LNCAP (cell line): Measurements from ENCODE around the gene CDKN2AIP.

Source experiments
- TF ChIP-seq, protein P1 (sequence below): fragments of 450-650 bp; IDR thresholded peaks from 2 replicates; pipeline ENCODE4 v1.5.1; 2017; ENCODE audit warnings: mild to moderate bottlenecking

Gene CDKN2AIP

DNA sequence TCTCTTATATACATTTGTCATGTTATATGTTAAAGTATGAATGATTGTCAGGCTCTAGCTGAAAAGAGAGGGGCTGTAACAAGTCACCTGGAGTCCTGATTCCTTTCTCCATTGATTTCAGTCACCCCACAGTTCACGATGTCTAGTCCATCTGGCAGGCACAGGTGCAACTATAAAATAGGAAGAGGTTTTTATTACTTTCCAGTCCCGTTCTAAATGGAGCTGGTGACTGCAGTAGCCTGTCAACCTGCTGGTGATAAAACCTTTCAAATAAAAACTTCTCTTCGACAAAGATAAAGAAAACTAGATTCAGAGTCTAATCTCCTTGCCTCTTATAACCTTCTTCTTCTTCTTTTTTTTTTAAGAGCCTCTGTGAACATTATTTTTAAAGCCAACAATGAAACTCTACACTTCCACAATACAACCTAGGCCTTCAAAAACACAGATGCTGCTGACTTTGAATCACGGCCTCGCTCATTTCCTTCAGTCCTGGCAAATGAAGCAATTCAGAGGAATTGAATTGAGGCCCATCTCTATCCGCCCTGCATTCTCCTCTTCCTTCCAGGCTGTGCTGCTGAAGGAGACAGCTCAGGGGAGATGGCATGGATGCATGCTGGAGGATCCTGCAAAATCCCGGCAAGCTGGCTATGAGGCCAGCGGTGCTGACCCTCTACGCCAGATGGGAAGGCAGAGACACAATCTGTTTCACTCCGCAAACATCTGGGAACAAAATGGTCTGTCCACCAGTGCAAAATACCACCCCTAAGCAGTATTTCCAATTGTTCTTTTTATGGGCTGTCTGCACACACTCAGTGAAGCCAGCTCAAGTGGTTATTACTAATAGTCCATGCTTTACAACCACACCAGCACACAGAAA, 27.3 kb upstream of the CDKN2AIP start:
- TF ChIP-seq, protein P1, sequence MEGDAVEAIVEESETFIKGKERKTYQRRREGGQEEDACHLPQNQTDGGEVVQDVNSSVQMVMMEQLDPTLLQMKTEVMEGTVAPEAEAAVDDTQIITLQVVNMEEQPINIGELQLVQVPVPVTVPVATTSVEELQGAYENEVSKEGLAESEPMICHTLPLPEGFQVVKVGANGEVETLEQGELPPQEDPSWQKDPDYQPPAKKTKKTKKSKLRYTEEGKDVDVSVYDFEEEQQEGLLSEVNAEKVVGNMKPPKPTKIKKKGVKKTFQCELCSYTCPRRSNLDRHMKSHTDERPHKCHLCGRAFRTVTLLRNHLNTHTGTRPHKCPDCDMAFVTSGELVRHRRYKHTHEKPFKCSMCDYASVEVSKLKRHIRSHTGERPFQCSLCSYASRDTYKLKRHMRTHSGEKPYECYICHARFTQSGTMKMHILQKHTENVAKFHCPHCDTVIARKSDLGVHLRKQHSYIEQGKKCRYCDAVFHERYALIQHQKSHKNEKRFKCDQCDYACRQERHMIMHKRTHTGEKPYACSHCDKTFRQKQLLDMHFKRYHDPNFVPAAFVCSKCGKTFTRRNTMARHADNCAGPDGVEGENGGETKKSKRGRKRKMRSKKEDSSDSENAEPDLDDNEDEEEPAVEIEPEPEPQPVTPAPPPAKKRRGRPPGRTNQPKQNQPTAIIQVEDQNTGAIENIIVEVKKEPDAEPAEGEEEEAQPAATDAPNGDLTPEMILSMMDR = no peak

DNA sequence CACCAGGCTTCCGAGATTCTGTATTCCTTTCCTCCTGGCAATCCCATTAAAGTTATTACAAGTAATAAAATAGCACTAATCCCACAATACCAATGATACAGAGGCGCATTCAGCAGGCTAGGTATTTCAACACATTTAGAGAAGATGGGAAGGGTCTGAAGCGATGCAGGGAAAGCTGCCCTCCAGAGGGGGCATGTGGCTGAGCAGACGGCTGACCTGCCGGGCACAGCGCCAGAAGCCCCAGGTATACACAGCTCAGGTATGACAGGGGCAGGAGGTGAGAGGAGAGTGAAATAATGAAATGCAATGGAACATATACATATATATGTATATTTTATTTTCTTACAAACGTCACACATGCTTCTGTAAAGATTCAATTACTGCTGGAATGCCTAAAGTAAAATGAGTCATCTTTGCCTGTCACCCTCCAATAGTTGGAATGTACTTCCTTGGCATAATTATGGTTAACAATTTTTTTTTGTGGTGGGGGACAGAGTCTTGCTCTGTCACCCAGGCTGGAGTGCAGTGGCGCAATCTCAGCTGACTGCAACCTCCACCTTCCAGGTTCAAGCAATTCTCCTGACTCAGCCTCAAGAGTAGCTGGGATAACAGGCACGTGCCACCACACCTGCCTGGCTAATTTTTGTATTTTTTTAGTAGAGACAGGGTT, 21.3 kb upstream of the CDKN2AIP start:
- TF ChIP-seq, protein P1 = no peak

DNA sequence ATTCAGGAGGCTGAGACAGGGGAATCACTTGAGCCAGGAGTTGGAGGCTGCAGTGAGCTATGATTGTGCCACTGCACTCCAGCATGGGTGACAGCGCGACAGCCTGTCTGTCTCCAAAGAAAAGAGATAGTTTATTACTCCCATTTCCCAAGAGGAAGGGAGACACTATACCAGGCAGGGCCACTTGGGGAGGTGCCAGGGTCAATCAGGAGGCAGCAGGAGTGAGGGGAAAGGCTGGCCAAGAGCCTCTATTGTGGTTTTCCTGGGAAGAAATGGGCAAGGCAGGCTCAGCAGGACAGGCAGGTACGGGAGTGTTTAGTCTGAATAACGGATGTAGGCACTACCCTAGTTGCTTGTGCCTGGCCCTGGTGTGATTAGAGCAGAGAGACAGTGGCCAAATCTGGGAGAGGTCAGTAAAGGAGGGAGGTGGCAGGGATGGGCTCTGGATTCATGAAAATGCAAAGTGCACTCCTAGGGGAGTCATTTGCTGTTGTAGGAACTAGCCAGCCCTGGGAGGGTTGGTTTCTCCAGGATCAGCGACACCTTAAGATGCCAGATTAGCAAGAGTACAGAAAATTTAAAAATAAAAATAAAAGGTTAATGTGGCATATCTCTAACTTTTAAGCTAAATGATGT, 20.2 kb upstream of the CDKN2AIP start:
- TF ChIP-seq, protein P1 = no peak

DNA sequence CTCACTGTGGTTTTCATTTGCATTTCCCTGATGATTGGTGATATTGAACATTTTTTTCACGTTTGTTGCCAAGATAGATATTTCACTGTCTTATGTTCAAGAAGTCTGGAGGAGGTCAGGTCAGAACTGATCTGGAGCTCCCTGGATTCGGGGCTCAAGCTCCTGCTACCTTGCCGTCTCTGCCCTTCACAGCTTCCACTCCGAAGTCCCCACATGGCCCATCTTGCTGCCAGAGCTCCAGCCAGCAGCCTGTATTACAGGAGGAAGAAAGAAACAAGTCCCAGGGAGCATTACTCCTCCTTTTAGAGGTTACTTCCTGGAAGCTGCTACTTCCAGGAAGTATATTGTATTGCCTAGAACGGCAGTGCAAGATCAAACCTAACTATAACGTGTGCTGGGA, 17.9 kb upstream of the CDKN2AIP start:
- TF ChIP-seq, protein P1 = no peak

DNA sequence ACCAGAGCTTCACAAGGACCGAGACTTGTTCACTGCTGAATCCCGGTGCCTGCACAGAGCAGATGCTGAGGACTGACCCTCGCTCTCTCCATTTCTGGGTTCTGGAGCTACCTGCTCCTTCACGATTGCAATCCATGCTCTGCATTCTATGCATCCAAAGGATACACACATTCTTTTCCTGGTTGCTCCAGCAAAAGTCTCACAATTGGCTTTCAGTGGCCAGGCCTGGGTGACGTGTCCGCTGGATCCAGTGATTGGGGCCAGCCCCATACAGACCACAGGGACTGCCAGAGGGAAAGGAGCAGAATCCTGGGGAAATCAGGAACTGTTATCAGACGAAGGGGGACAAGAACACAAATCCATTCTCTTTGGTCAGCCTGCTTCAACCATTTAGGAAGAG, 14.9 kb upstream of the CDKN2AIP start:
- TF ChIP-seq, protein P1 = no peak

DNA sequence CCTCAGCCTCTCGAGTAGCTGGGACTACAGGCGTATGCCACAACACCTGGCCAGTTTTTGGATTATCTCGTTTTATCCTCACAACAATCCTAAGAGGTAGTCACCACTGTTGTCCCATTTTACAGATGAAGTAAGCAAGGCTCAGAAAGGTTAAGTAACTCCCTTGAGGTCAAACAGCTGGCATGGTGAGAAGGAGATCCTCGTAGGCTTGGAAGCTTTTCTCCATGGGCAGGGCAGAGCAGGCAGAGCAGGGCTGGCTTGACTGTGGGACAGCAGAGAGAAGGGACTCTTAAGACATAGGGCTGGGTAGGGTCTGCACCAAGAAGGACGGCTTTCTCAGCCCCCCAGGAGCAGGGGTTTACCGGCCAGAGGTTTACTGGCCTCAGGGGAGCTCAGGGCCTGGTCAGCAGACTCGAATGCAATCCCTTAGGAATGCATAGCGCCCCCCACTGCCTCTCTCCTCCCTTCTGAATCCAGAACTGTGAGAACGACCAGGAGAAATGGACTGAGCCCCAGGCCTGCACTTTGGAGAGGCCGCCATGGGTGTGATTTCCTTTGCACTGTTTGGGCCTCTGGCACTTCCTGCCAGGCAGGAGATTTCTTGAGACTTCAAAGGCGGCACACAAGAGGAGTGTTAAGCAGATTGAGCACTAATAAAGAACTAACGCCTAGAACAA, 14.0 kb upstream of the CDKN2AIP start:
- TF ChIP-seq, protein P1 = no peak

DNA sequence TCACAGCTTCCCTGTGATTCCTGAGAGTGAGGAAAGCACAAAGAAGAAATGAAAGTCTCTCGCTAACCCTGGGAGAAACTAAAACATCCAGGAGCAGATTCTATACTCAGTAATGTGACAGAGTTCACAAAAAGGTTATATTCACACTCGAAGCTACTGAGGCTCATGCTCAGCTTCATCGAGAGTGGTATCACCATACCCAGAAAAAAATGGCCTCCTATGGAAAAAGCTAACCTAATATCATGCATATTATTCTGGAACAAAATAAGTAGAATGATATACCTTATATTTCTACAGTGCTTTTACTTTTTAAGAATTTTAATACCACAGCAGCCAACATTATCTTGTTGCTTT, 13.5 kb upstream of the CDKN2AIP start:
- TF ChIP-seq, protein P1 = no peak
